C4-2B (cell line): ENCODE results near the gene IGF2R.

Experiments
- CTCF ChIP-seq: fragments of 450-650 bp; conservative IDR thresholded peaks from 2 replicates; pipeline ENCODE4 v1.5.1; 2017; ENCODE audit warnings: mild to moderate bottlenecking
- ZFX ChIP-seq: fragments of 450-650 bp; IDR thresholded peaks from 2 replicates; pipeline ENCODE4 v1.6.1; 2017

GRCh38 chr6:159952289-159953005 lies 16.4 kb upstream of the IGF2R start:
- no peak for TF ChIP-seq CTCF
- TF ChIP-seq ZFX: no peak
